ENCODE results near the gene TK2. TPM values are rescaled to one million over a fixed set of nuclear protein-coding genes. Genes with fewer than 3 reads are reported as not detected.

Gene TK2
- total and polyA plus RNA-seq, 2 experiments from 2014 or later, result 1.8 to 4.2 TPM

- TF ChIP-seq ZNF462 (CRISPR knock-in tag; IDR thresholded peaks at IDR 0.05) (no peak), ETS1 (IDR thresholded peaks at IDR 0.05) (no peak), ZNF114 (CRISPR knock-in tag; IDR thresholded peaks at IDR 0.05) (no peak), POLR2AphosphoS5 (IDR thresholded peaks at IDR 0.05; ENCODE audit: low read depth) (no peak)
Observed at GRCh38 chr16:66592814-66593213, 42.9 kb upstream of the TK2 start (continued).

GRCh38 chr16:66592241-66592640 is 42.3 kb upstream of the TK2 start:
- H3K4me3 ChIP-seq, result no peak overlapping the region
- no peaks in the 10 kb centered on the region for H3K36me3 ChIP-seq (ENCODE audit: insufficient read depth)
- no peak overlapping the region for H2AFZ ChIP-seq
- no peaks in the 10 kb centered on the region for H3K9me3 Mint-ChIP-seq
- no peaks in the 10 kb centered on the region for H3K79me2 ChIP-seq (replicated peaks; ENCODE audit: insufficient read depth)
- peaks cover 12% of the 10 kb centered on the region for H3K27me3 Mint-ChIP-seq (ENCODE audit: insufficient read depth, low read depth, poor library complexity)
- no peaks in the 10 kb centered on the region for H3K27me3 ChIP-seq (ENCODE audit: insufficient read depth)
- H3K4me2 ChIP-seq, result no peak overlapping the region
- ATAC-seq (no peak), DNase-seq (ENCODE audit: low spot score) (no peak)
- no peak overlapping the region for H3K27ac ChIP-seq (ENCODE audit: low read depth)
- no peak overlapping the region for H3K4me3 Mint-ChIP-seq
- no peaks in the 10 kb centered on the region for H4K20me1 ChIP-seq (replicated peaks; ENCODE audit: insufficient read depth)
- peaks cover 13% of the 10 kb centered on the region; the same call in 2 of the 3 replicates for H3K4me1 Mint-ChIP-seq
- H3K27ac Mint-ChIP-seq, result no peak overlapping the region
- TF ChIP-seq CREB1 (CRISPR knock-in tag; IDR thresholded peaks at IDR 0.05; ENCODE audit: low read depth) (no peak), POLR2AphosphoS5 (IDR thresholded peaks at IDR 0.05; ENCODE audit: low read depth) (no peak), EZH2phosphoT487 (IDR thresholded peaks at IDR 0.05; ENCODE audit: unreplicated experiment) (no peak)
- H3K9me2 ChIP-seq (ENCODE audit: insufficient read depth), result no peaks in the 10 kb centered on the region
- H3K36me3 Mint-ChIP-seq (ENCODE audit: low read depth), result no peaks in the 10 kb centered on the region
- H3F3A ChIP-seq (replicated peaks; ENCODE audit: low read depth), result no peaks in the 10 kb centered on the region
- peaks cover 3% of the 10 kb centered on the region; the same call in 1 of the 2 replicates for H3K4me1 ChIP-seq (ENCODE audit: insufficient read depth)

Data from GM23338 (cell line).